ENCODE measurements around the gene TBC1D7.

TBC1D7 gene

GRCh38 chr6:13260101-13260598 lies 68.2 kb downstream of the TBC1D7 start:
- no peak for DNase-seq (ENCODE audit: extremely low read depth, insufficient read length)
- H3K4me3 ChIP-seq (replicated peaks; ENCODE audit: low read depth, low read length), result no peak overlapping the region
- H3K36me3 ChIP-seq (ENCODE audit: control insufficient read depth, insufficient read depth, low read length), result no peaks in the 10 kb centered on the region
- TF ChIP-seq, protein P1, sequence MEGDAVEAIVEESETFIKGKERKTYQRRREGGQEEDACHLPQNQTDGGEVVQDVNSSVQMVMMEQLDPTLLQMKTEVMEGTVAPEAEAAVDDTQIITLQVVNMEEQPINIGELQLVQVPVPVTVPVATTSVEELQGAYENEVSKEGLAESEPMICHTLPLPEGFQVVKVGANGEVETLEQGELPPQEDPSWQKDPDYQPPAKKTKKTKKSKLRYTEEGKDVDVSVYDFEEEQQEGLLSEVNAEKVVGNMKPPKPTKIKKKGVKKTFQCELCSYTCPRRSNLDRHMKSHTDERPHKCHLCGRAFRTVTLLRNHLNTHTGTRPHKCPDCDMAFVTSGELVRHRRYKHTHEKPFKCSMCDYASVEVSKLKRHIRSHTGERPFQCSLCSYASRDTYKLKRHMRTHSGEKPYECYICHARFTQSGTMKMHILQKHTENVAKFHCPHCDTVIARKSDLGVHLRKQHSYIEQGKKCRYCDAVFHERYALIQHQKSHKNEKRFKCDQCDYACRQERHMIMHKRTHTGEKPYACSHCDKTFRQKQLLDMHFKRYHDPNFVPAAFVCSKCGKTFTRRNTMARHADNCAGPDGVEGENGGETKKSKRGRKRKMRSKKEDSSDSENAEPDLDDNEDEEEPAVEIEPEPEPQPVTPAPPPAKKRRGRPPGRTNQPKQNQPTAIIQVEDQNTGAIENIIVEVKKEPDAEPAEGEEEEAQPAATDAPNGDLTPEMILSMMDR (IDR thresholded peaks at IDR 0.05; ENCODE audit: insufficient read depth, low read length, poor library complexity, severe bottlenecking), result no peak
- no peaks in the 10 kb centered on the region for H3K27me3 ChIP-seq (replicated peaks; ENCODE audit: control insufficient read depth, insufficient read depth, low read length)

DNA sequence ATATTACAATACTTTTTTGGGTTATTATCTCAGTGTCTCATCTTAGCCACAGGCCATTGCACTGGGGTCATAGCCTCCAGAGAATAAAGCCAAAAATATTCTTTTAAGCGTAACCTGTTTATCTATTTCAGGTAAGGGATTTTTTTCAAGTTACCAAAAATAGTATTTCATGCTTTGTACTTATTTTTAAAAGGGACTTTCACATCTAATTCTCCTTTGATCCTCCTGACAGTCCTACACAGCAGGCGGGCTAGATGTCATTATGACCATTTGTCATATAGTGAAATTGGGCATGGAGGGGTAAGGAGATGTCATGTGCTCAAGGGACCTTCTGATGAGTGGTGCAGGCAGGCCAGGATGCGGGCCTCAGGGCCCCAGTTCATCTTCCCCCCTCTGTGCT lies 68.9 kb downstream of the TBC1D7 start:
- Histone ChIP-seq H3K36me3 (ENCODE audit: control insufficient read depth, insufficient read depth, low read length) (no peaks in the 10 kb centered on the region), H3K27me3 (replicated peaks; ENCODE audit: control insufficient read depth, insufficient read depth, low read length) (no peaks in the 10 kb centered on the region), H3K4me3 (replicated peaks; ENCODE audit: low read depth, low read length) (no peak overlapping the region)
- peak; percentile 76 for DNase-seq (ENCODE audit: extremely low read depth, insufficient read length)
- TF ChIP-seq, protein P1 (IDR thresholded peaks at IDR 0.05; ENCODE audit: insufficient read depth, low read length, poor library complexity, severe bottlenecking), result no peak

DNA sequence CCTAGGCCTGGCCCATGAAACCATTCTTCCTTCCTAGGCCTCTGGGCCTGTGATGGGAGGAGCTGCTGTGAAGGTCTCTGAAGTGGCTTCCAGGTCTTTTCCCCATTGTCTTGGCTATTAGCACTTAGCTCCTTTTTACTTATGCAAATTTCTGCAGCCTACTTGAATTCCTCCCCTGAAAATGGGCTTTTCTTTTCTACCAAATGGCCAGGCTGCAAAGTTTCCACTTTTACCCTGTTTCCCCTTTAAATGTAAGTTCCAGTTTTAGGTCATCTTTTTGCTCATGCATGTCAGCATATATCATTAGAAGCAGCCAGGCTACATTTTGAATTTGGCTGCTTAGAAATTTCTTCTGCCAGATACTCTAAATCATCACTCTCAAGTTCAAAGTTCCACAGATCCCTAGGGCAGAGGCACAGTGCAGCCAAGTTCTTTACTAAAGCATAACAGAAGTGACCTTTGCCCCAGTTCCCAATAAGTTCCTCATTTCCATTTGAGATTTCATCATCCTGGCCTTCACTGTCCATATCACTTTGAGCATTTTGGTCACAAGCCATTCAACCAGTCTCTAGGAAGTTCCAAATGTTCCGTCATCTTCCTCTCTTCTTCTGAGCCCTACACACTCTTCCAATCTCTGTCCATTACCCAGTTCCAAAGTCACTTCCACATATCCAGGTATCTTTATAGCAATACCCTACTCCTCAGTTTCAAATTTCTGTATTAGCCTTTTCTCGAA lies 71.9 kb downstream of the TBC1D7 start:
- no peak overlapping the region for H3K4me3 ChIP-seq (replicated peaks; ENCODE audit: low read depth, low read length)
- no peak for DNase-seq (ENCODE audit: extremely low read depth, insufficient read length)
- TF ChIP-seq, protein P1 (IDR thresholded peaks at IDR 0.05; ENCODE audit: insufficient read depth, low read length, poor library complexity, severe bottlenecking), result no peak
- H3K36me3 ChIP-seq (ENCODE audit: control insufficient read depth, insufficient read depth, low read length), result no peaks in the 10 kb centered on the region
- H3K27me3 ChIP-seq (replicated peaks; ENCODE audit: control insufficient read depth, insufficient read depth, low read length), result no peaks in the 10 kb centered on the region
